Amygdala (tissue), 56 donors: ENCODE measurements around the gene LEUTX.

ENCODE experiments used
- DNase-seq, 56 donors: peaks; one replicate each; lab custom pipeline; 2025; lab: John Stamatoyannopoulos, UW

The LEUTX gene

DNA sequence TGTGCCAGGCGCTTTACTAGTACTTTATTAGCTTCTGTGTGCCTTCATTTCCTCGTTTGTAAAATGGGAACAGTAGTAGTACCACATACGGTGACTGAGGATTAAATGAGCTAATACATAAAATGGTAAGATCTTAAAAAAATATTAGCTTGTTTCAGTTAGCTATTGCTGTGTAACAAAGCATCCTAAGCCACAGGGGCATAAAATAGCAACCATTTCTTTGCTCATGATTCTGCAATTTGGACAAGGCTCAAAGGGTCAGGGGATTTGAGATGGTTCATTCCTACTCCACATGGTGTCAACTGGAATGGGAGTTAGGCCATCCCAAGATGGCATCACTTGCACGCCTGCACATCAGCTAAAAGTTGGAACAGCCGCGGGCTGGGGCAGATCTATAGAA lies 42.0 kb downstream of the LEUTX start:
- DNase-seq, result no peak

DNA sequence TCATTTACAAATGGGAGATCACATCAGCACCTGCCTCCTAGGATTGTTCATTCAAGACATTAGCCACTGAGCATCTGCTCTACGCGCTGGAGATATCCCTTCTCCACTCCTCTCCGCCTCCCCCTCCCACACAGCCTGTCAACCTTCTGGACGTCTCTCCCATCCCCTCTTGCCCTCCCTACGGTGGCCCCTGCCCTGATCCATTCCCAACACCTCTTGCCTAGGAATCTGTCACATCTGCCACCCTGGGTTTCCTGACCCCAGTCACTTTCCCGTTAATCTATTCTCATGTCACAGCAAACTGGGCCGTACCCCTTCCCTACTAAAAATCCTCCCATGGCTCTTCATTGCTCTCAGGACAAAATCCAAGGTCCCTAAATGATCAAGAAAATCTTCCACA lies 45.0 kb downstream of the LEUTX start:
- DNase-seq, result peak in 3 of 56 donors; percentile 1 to 16 (median 4)

DNA sequence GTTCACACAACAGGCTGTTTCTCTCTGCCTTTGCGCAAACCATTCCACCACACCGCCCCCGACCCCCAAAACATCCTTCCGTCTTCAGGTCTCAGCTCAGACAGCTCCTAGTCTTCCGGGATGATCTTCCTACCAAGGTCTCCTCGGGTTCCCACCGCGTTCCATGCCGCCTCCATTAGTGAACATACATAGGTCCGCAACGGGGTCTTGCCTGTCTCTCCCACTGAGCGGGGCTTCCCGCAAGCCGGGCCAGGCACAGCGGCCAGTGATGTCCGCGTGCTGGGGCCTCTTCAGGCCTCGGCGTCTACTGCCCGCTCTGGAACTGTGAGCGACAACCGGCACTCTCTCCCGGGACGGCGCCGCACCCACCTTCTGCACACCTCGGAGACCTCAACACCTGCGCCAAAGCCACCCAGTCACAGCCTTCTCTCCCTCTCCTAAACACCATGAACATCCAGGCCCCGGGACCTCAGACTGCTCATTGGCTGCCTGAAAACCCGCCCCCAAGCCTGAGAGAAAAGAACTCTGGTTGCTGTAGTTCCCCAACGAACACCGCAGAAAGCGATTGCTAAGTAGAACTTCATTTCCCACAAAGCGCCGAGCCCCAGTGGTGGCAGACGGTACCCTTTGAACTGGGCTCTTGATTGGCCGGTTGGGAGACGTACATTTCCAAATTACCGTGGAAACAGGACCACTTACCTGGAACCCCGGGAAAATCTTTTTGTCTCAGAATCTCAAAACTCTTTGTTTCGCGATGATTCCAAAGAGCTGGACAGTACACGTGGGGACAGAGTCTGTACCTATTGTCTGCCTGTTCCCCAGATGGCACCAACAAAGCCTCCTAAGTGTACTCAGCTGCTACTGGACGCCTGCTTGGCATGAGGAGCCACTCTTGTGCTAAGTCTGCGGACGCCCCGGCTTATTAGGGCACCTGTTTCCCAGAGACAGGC lies 45.8 kb downstream of the LEUTX start:
- DNase-seq, result peak; percentile 45 to 98 (median 89)

DNA sequence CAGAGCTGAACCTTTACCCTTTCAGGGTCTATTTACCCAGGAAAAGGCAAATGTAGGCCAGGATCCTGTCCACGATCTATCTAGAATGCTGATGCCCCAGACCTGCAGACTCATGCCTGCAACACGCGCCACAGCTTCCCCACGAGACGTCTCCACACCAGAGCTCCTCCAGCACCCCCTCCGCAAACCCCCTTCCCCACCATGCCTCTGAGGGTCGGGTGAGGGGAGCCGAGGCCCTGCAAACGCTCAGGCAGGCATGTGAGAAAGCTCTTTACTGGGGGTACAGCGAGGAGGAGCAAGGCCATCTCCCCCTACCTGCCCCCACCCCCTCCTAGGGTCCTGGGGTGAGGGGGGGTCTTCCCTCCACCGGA lies 46.4 kb downstream of the LEUTX start:
- DNase-seq, result no peak

DNA sequence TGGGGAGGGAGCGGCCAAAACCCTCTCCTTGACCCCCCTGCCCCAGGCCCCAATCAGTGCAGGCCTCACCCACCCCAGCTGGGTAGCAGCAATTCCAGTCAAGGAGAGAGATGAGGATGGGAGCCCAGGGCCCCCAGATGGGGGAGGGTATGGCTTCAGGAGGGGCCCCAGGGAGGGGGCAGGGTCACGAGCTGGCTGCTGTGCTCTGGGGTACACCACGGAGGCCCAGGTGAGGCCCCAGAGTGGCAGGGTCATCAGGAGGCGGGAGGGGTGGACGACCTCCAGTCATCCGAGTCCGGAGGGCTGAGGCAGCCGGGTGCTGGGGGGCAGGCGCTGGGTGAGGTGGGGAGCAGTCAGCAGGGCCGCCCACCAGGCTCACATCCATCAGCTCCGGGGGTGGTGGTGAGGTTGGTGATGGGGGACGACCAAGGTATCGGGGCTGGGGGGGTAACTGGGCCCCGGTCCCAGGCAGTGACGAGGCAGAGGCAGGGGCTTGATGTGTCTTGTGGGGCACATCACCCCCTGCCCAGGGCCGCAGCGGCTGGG lies 47.0 kb downstream of the LEUTX start:
- no peak for DNase-seq

DNA sequence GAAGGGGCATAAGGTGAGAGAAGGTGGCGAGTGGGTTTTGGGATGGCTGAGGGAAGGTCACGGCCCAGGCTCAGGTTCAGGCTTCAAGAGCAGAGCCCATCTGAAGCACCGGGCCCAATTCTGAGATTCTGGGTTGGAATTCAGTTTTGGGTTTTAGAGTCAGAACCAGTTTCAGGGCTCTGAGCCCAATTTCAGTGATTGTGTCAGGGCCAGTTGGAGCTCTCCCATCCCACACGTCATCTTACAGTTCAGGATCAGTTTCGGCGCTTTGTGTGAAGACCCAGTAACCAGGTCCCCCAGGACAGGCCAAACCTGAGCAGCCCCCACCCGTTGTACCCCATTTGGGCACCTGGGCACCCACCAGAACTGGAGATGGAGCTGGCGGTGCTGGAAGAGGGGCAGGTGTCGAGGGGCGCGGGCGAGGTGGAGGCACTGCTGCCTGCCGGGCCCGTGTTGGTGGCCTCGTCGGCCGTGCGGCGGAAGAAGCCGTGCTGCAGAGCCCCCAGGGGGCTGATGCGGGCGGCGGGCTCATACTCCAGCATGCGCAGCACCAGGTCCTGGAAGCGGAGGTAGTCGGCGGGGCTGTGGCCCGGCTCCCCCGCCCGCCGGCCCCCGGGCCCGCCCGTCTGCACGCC lies 47.8 kb downstream of the LEUTX start:
- no peak for DNase-seq

DNA sequence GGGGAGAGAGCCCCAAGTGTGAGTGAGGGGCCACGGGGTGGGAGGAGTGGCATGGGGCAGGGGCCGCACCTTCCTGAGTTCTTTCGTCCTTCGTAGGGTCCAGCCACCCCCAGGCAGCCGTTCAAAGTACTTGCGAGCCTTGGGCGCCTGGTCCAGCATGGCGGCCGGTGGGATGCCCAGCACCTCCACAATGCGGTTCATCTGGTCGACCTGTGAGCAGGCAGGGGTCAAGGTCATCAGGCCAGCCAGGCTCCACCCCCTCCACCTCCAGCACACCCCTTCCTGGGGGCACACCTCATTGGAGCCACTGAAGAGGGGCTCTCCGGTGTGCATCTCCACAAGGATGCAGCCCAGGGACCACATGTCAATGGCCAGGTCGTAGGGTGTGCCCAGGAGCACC lies 48.6 kb downstream of the LEUTX start:
- no peak for DNase-seq

DNA sequence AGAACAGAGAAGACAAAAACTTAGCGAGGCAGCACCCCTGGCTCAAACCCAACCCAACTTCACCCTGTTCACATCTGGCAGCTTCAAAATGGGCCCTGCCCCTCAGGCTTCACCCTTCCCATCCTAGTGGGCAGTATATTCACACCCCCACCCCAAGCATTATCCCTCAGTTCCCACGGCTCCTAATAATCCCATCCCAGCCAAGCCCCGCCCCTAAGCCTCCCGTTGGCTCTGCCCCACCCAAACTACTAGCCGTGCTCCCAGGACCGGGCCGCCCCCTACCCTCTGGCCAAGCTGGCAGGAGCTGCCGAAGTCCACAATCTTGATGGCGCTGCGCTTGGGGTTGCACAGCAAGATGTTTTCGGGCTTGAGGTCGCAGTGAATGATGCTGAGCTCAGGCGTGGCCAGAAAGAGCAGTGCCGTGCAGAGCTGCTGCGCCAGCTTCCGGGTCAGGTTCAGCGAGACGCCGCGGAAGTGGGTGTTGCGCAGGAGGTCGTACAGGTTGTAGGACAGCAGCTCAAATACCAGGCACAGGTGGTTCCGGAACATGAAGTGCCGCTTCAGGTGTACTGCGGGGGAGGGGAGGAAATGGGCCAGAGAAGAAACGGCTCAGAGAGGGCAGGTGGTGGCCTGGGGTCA lies 49.5 kb downstream of the LEUTX start:
- no peak for DNase-seq

DNA sequence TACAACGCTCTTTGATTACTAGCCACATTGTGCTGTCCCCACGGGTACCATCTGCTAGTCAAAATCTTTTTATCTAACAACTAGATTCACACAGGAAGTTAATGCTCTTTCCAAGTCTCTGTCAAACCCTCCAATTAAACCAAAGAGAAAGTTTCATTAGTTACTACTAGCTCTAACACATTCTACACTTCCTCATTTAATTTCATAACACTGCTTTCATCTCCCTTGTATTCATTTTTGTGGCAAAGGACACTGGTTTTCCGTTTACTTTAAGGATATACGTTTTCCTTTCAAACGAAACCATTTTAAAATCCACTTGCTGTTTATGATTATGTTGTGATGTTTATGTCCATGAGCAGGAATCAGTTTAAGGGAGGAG lies 50.0 kb downstream of the LEUTX start:
- DNase-seq, result no peak

DNA sequence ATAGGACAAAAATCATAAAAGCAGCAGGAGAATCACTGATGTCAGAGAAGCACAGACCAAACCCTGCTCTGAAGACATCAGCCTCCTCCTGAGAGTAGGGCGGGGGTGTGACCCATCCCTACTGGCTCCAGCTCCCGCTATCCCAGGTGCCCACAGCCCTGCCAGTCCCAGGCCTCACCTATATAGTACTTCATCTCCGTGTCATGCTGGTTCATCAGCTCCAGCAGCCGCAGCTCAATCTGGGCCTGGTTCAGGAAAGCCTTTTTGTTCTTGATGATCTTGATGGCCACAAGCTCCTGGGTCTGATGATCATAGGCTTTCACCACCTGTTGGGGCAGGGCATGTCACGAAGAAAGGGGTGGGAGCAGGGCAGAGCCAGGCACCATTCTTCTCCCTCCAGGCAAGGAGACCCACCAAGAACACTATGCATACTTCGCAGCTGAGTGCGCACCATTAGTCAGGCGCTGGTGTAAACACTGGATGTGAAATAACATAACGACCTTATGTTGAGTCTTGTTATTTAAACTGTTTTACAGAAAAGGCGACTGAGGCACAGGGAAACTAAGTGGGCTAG lies 51.1 kb downstream of the LEUTX start:
- DNase-seq, result no peak

DNA sequence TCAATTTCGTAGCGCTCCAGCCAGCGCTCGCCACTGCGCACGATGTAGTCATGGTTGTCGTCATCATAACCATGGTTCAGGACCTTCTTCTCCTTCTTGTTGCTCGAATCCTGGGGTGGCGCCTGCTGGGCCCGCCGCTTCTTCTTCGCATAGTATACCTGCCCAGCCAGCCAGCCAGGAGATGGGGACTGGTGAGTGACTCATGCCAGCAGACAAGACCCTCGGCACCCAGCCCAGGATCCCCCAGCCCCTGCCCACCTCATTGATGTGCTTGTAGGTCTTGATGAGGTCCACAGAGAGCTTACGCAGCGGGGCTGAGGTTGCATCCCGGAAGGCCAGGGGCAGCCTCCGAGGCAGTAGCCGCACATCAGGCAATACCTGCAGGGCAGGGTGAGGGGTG lies 51.8 kb downstream of the LEUTX start:
- DNase-seq, result no peak

DNA sequence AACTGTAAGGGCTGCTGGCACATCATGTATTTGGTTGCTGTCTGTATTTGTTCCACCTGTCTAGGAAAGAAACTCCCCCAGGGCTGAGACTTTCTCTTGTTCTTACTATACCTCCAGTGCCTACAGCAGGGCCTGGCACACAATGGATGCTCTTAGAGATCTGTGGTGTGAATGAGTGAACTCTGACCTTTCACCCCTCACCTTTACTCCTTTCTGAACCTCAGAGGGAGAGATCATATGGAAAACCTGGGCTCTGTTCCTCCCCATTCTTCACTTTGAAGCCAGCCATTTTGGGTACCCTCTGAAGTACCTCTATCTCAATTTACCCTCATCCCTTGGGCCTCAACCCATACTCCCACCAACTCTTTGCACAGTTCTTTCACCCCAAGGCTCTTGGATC lies 52.2 kb downstream of the LEUTX start:
- DNase-seq, result no peak

DNA sequence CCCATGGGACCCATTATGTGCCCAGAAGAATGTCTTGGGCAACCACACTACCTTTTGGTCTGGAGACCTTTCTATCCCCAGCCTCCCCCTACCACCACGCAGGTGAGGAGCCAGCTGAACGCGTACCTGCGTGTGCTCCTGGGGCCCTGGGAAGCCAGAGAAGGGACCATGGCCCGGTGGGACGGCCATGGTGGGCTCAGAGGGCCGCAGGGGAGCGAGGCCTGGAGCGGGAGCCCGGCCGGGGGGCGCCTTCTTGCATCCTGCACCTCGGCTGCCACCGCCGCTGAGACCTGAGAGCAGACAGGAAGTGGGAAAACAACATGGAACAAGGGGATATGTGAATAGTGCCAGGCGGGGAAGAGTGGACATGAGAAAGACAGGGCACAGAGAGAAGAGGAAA lies 53.0 kb downstream of the LEUTX start:
- no peak for DNase-seq

DNA sequence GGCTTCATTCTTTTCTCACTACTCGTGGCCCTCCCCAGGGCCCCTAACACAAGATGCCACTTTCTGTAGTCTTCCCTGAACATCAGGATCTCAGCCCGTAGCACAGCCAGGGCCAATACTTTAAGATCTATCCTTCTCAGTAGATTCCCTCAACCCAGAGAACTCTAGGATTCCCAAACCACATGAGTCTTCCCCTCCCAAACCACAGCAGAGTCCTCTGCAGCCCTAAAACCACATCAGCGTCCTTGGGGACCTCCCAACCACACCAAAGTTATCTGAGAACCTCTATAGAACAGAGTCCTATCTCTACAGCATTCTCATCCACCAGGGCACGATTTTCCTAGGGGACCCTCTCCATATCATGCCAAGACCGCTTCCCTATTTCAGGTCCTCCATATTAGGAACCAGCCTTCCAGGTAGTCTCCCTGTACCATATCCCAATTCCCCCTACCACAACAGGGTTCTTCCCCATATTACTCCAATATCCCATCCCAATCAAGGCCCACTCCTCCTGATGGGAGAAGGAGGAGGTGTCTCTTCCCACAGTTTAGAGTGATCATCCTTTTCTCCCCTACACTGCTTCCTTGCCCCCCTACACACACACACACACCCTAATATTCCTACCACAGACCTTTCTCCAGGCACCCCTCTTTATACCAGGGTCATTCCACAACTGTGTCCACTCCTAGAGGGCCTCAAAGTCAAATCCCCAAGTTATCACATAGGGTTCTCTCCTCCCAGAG lies 53.9 kb downstream of the LEUTX start:
- no peak for DNase-seq

DNA sequence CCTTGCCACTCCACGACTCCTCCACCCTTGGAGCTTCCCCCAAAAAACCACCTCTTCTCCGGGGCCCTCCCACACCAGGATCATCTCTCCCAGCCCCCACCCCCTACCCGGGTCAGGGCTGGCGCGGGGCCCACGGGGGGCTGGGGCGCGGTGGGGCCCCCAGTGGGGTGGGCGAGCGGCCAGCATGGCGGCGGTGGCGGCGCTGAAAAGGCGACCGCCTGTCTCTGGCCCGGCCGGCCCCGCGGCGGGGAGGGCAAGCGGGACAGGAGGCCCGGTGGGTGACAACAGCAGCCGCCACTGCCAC lies 54.5 kb downstream of the LEUTX start:
- DNase-seq, result peak in 1 of 56 donors; percentile 5

DNA sequence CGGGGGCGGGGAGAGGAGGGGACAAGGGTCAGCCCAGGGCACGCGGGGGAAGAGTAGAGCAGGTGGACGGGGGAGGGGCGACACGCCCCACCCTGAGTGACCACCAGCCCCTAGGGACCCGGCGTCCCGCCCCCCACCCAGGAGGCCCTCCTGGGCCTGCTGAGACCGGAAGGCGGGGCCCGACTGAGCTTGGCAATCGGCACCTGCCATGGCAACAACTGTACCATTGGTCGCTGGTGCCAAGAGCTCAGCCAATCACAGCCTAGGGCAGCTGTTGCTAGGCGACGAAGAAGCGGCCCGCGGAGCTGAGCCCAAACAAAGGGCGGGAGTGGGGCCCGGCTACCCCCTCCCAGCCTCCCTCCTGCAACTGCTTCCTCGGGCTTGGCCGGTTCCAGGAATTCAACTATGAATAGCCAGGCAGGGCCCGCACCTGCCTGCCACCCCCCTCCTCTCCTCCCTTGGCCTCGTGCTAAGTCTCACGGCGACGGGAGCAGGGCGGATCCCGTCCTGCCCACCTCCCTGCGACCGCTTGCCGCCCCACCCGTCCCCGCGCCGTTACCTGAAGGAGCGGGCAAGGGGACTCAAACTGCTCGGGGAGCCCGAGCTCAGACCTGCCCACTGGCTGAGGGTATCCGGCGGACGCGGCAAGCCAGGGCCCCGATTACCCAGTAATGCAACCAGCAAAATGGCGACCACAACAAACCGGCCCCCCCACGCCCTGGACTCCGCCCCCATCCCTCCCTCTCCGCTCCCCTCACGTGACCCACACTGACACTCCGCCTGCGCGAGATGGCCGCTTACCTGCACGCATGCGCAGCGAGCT lies 55.0 kb downstream of the LEUTX start, which contains the start of gene DYRK1B:
Gene DYRK1B (minus strand): TSS at position 699 of the 823 bp plus-strand sequence. CDS start 2,295 bp downstream, outside the sequence.
- peak; percentile 61 to 99 (median 94) for DNase-seq

DNA sequence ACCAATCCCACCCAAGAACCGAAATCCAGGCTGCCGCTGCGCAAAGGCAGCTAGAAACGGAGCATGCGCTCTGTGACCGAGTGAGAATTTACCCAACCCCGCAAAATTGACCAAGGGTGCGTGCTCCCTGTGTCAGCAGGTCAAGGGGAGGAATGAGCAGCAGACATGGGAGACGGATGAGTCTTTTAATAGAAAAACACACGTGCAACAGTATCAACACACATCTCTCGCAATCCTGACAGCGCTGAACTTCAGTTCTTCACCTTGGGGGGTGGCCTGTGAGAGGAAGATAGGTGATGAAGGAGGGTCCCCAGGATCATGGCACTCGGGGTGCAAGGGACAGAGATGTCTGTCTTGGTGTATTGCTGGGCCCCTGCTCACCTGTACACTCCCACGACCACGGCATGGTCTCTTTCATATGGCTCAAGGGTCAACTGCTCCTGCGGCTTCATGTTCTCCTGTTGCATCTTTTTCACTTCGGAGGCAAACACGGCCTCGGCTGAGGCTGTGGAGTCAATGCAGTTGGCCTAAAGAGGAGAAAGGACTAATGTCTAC lies 55.7 kb downstream of the LEUTX start:
- DNase-seq, result peak in 3 of 56 donors; percentile 25 to 62 (median 29)
